OCI-LY7 (cell line): Measurements from ENCODE around the gene ABCD3. TPM values are rescaled to one million over a fixed set of nuclear protein-coding genes. Genes with fewer than 3 reads are reported as not detected.

Experiments
- BruUV-seq: library from RNA; stranded (reverse); fragments of 400-500 nt; replicated peaks from 2 replicates; lab custom pipeline; 2021; lab: Mats Ljungman, UMichigan
- CTCF ChIA-PET: fragments of 300-600 bp; sonication (Branson Sonifier 250); formaldehyde crosslinking; loops from one replicate; lab custom pipeline; 2022; ENCODE audit warnings: antibody characterized with exemption; ENCODE audit not compliant: unreplicated experiment; lab: Charles Lee
- POLR2A ChIA-PET: fragments of 300-600 bp; sonication (Branson Sonifier 250); formaldehyde crosslinking; loops from one replicate; lab custom pipeline; 2022; ENCODE audit warnings: antibody characterized with exemption; lab: Charles Lee
- DNase-seq: peaks from one replicate; pipeline ENCODE4 v3.0.0-alpha.2; 2015; ENCODE audit warnings: low spot score
- H2AFZ ChIP-seq: fragments of 200-600 bp; sonication (generic), shearing (Covaris generic); 2 replicates; pipeline ENCODE4 v1.6.1; 2014; ENCODE audit warnings: mild to moderate bottlenecking, antibody characterized with exemption, low read length, moderate library complexity
- H3K27ac ChIP-seq: fragments of 200-600 bp; sonication (generic); 2 replicates; pipeline ENCODE4 v1.5.1; 2014; ENCODE audit warnings: mixed run types, low read depth, mild to moderate bottlenecking, moderate library complexity, low read length, inconsistent platforms; ENCODE audit not compliant: poor library complexity, severe bottlenecking
- H3K36me3 ChIP-seq: fragments of 200-600 bp; sonication (generic); 2 replicates; pipeline ENCODE4 v1.6.1; 2014; ENCODE audit warnings: mild to moderate bottlenecking, antibody characterized with exemption, low read length, moderate library complexity, mixed read lengths; ENCODE audit not compliant: insufficient read depth
- H3K4me1 ChIP-seq: fragments of 200-600 bp; sonication (generic); 2 replicates; pipeline ENCODE4 v1.5.1; 2014; ENCODE audit warnings: mild to moderate bottlenecking, low read length; ENCODE audit not compliant: insufficient read depth, poor library complexity, severe bottlenecking
- H3K4me2 ChIP-seq: fragments of 200-600 bp; sonication (generic); 2 replicates; pipeline ENCODE4 v1.6.1; 2014; ENCODE audit warnings: mild to moderate bottlenecking, low read length
- H3K4me3 ChIP-seq: fragments of 200-600 bp; sonication (generic); 2 replicates; pipeline ENCODE4 v1.5.1; 2014; ENCODE audit warnings: mild to moderate bottlenecking, low read depth, low read length; ENCODE audit not compliant: poor library complexity, severe bottlenecking
- H3K79me2 ChIP-seq: fragments of 200-600 bp; sonication (generic); 2 replicates; pipeline ENCODE4 v1.6.1; 2016; ENCODE audit warnings: low read depth, mild to moderate bottlenecking, low read length, moderate library complexity, mixed read lengths; ENCODE audit not compliant: insufficient read depth
- H3K9me2 ChIP-seq: fragments of 200-600 bp; sonication (generic); 2 replicates; pipeline ENCODE4 v1.6.1; 2016; ENCODE audit warnings: mild to moderate bottlenecking, low read length, mixed read lengths; ENCODE audit not compliant: insufficient read depth
- H3K9me3 ChIP-seq: fragments of 200-600 bp; sonication (generic); 2 replicates; pipeline ENCODE4 v1.6.1; 2014; ENCODE audit warnings: mild to moderate bottlenecking, mixed run types, low read length, mixed read lengths
- H4K20me1 ChIP-seq: fragments of 200-600 bp; sonication (generic); 2 replicates; pipeline ENCODE4 v1.6.1; 2014; ENCODE audit warnings: mild to moderate bottlenecking, antibody characterized with exemption, low read length, moderate library complexity, mixed read lengths; ENCODE audit not compliant: insufficient read depth
- EZH2phosphoT487 ChIP-seq: fragments of 200-600 bp; sonication (generic); IDR thresholded peaks from 2 replicates; pipeline ENCODE4 v1.6.1; 2018; ENCODE audit warnings: low read depth, borderline replicate concordance, mild to moderate bottlenecking, mixed run types, antibody characterized with exemption, low read length, moderate library complexity, mixed read lengths
- intact Hi-C: fragments of 100-400 bp; cut with micrococcal nuclease; formaldehyde crosslinking; loops from one replicate; pipeline ENCODE4 v1.10.0; 2022; ENCODE audit not compliant: unreplicated experiment
- total RNA-seq, 2 experiments: library from RNA; depleted of rRNA in 1 of 2; stranded (reverse); fragments of >200 nt in 1 of 2; shearing (Covaris generic) in 1 of 2; gene quantifications; 2 replicates each; pipeline ENCODE4 v1.2.3, GENCODE V29; 2014 to 2022
- TF ChIP-seq, protein P1 (sequence below): fragments of 200-600 bp; sonication (generic); conservative IDR thresholded peaks from 2 replicates; pipeline ENCODE4 v1.5.1; 2014; ENCODE audit warnings: mild to moderate bottlenecking, antibody characterized with exemption, low read length, moderate library complexity, mixed read lengths

The ABCD3 gene
- total RNA-seq, 2 experiments from 2014 or later = 18.3 to 33.8 TPM

DNA sequence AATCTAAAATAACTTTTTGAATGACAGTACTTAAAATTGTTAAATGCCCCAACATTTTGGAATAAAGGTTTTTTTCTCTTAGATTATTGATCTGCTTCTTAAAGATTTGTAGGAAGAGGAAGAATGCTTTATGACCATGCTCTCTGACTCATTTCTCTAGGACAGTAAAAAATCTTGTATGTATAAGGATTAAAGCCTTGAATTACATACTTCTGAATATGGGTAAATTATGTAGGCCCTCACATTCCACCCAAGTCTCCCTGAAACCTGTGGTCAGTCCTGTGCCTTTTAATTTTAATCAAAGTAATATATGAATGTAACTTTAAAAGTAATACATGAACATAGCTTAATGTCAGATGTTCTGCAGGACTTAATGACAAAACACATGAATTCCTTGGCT, 50.5 kb downstream of the ABCD3 start:
- H3K36me3 ChIP-seq = peaks cover 25% of the 10 kb centered on the region; the same call in 1 of the 2 replicates
- no peak for TF ChIP-seq EZH2phosphoT487
- TF ChIP-seq, protein P1, sequence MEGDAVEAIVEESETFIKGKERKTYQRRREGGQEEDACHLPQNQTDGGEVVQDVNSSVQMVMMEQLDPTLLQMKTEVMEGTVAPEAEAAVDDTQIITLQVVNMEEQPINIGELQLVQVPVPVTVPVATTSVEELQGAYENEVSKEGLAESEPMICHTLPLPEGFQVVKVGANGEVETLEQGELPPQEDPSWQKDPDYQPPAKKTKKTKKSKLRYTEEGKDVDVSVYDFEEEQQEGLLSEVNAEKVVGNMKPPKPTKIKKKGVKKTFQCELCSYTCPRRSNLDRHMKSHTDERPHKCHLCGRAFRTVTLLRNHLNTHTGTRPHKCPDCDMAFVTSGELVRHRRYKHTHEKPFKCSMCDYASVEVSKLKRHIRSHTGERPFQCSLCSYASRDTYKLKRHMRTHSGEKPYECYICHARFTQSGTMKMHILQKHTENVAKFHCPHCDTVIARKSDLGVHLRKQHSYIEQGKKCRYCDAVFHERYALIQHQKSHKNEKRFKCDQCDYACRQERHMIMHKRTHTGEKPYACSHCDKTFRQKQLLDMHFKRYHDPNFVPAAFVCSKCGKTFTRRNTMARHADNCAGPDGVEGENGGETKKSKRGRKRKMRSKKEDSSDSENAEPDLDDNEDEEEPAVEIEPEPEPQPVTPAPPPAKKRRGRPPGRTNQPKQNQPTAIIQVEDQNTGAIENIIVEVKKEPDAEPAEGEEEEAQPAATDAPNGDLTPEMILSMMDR = no peak
- DNase-seq = no peak
- H3K79me2 ChIP-seq = no peaks in the 10 kb centered on the region
- ChIA-PET CTCF (no interaction called here), POLR2A (no interaction called here)
- H3K9me3 ChIP-seq = no peaks in the 10 kb centered on the region
- no peak overlapping the region for H3K4me3 ChIP-seq
- BruUV-seq = no TSS peak
- H3K9me2 ChIP-seq = no peaks in the 10 kb centered on the region
- H3K4me1 ChIP-seq = peaks cover 9% of the 10 kb centered on the region
- H3K4me2 ChIP-seq = no peak overlapping the region
- H3K27ac ChIP-seq = no peak overlapping the region
- no peaks in the 10 kb centered on the region for H4K20me1 ChIP-seq
- intact Hi-C loops = no loop called here
- no peak overlapping the region for H2AFZ ChIP-seq

DNA sequence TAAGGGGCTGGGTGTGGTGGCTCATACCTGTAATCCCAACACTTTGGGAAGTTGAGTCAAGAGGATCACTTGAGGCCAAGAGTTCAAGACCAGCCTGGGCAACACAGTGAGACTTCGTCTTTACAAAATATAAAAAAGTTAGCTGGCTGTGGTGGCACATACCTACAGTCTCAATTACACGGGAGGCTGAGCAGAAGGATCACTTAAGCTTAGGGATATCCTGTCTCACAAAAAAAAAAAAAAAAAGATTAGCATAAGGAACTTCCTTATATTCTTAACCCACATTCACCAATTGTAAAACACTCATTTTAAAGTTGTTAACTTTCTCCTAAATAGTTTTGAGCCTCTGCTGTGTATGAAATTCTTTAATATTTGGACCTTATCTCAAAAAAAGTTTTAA, 53.1 kb downstream of the ABCD3 start:
- intact Hi-C loops = no loop called here
- Histone ChIP-seq H3K9me3 (no peaks in the 10 kb centered on the region), H3K27ac (no peak overlapping the region), H3K36me3 (peaks cover 20% of the 10 kb centered on the region; the same call in 1 of the 2 replicates), H4K20me1 (no peaks in the 10 kb centered on the region), H3K4me1 (no peaks in the 10 kb centered on the region), H3K4me2 (no peak overlapping the region), H3K9me2 (no peaks in the 10 kb centered on the region), H2AFZ (no peak overlapping the region), H3K4me3 (no peak overlapping the region), H3K79me2 (no peaks in the 10 kb centered on the region)
- no peak for DNase-seq
- no TSS peak for BruUV-seq
- ChIA-PET POLR2A (interaction anchor here (0.6 to 2.1 kb wide), 5 partner anchors 10 to 28 kb away, joined by 3 to 6 read pairs (median 5); no protein-coding TSS in a partner anchor), CTCF (no interaction called here)
- TF ChIP-seq, protein P1 = no peak
- no peak for TF ChIP-seq EZH2phosphoT487

DNA sequence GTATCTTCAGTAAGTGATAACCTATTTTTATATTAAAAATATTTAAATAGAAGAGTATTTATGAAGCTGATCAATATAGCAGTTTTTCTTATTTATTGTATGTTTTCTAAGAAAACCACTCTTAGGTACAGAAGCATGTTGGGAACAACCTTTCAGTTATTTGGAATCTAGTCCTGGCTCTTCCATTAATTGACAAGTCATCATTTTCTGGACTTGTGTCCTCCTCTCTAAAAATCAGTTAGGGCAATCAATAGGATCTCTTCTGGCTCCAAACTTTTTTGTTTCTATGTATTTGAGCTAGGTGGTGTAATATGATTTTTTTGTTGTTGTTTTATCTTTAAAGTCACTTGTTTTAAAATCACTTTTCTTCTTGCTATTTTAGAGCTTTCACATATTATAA, 57.0 kb downstream of the ABCD3 start:
- Histone ChIP-seq H3K9me2 (no peaks in the 10 kb centered on the region), H3K79me2 (no peaks in the 10 kb centered on the region), H3K27ac (no peak overlapping the region), H3K4me3 (no peak overlapping the region), H3K9me3 (no peaks in the 10 kb centered on the region), H4K20me1 (no peaks in the 10 kb centered on the region), H2AFZ (no peak overlapping the region), H3K36me3 (peaks cover 5% of the 10 kb centered on the region; the same call in 1 of the 2 replicates), H3K4me2 (no peak overlapping the region), H3K4me1 (no peaks in the 10 kb centered on the region)
- no TSS peak for BruUV-seq
- CTCF ChIA-PET = no interaction called here
- intact Hi-C loops = no loop called here
- no peak for DNase-seq
- POLR2A ChIA-PET = interaction anchor here (0.6 to 1.2 kb wide), 7 partner anchors 10 to 77 kb away, joined by 3 read pairs; no protein-coding TSS in a partner anchor
- TF ChIP-seq, protein P1 = no peak
- no peak for TF ChIP-seq EZH2phosphoT487
